Osteoblast (primary cell): ENCODE results near the gene BIN1. TPM values are rescaled to one million over a fixed set of nuclear protein-coding genes. Genes with fewer than 3 reads are reported as not detected.

ENCODE experiments used
- DNase-seq: peaks from one replicate; pipeline ENCODE4 v3.0.0; 2011; ENCODE audit warnings: low spot score, mixed read lengths; ENCODE audit not compliant: insufficient read length; ENCODE audit errors: missing footprints
- H2AFZ ChIP-seq: 2 replicates; pipeline ENCODE4 v1.6.0; 2011; ENCODE audit warnings: mild to moderate bottlenecking, low read length
- H3K27ac ChIP-seq: 2 replicates; pipeline ENCODE4 v1.5.1; 2011; ENCODE audit warnings: mild to moderate bottlenecking, low read depth, low read length, moderate library complexity
- H3K27me3 ChIP-seq: 2 replicates; pipeline ENCODE4 v1.6.0; 2012; ENCODE audit warnings: mild to moderate bottlenecking, control low read depth, inconsistent platforms, low read length, moderate library complexity; ENCODE audit not compliant: insufficient read depth
- H3K36me3 ChIP-seq: 2 replicates; pipeline ENCODE4 v1.5.1; 2011; ENCODE audit warnings: mild to moderate bottlenecking, low read length, control low read depth, moderate library complexity; ENCODE audit not compliant: insufficient read depth
- H3K4me1 ChIP-seq: 2 replicates; pipeline ENCODE4 v1.5.1; 2011; ENCODE audit warnings: mild to moderate bottlenecking, low read length, control low read depth, moderate library complexity; ENCODE audit not compliant: insufficient read depth
- H3K4me2 ChIP-seq: 2 replicates; pipeline ENCODE4 v1.6.0; 2011; ENCODE audit warnings: mild to moderate bottlenecking, low read length; ENCODE audit not compliant: insufficient read depth
- H3K4me3 ChIP-seq: fragments of 200-600 bp; sonication (generic); 3 replicates; pipeline ENCODE4 v1.5.1; 2012; ENCODE audit warnings: mild to moderate bottlenecking, low read length, inconsistent platforms; ENCODE audit not compliant: insufficient read depth
- H3K79me2 ChIP-seq: 2 replicates; pipeline ENCODE4 v1.6.0; 2012; ENCODE audit warnings: mild to moderate bottlenecking, low read length, control low read depth, inconsistent platforms; ENCODE audit not compliant: insufficient read depth
- H3K9me3 ChIP-seq: 2 replicates; pipeline ENCODE4 v1.5.1; 2011; ENCODE audit warnings: low read depth, low read length, control low read depth
- H4K20me1 ChIP-seq: 2 replicates; pipeline ENCODE4 v1.6.0; 2012; ENCODE audit warnings: mild to moderate bottlenecking, low read length, control low read depth; ENCODE audit not compliant: insufficient read depth
- CTCF ChIP-seq: IDR thresholded peaks from 2 replicates; pipeline ENCODE4 v1.5.1; 2011; ENCODE audit warnings: mild to moderate bottlenecking, low read depth, low read length, moderate library complexity; ENCODE audit errors: extremely low read depth
- total RNA-seq: library from RNA; depleted of rRNA; stranded (reverse); fragments of >200 nt; gene quantifications from 2 replicates; pipeline ENCODE4 v1.2.3, GENCODE V29; 2012

Gene BIN1
- total RNA-seq, 1 donor, result 85.4 TPM

- Histone ChIP-seq H2AFZ (no peak overlapping the region), H3K9me3 (no peaks in the 10 kb centered on the region), H4K20me1 (peaks cover 10% of the 10 kb centered on the region), H3K4me2 (peak overlapping the region; percentile 71), H3K79me2 (peaks cover 52% of the 10 kb centered on the region), H3K27ac (peak overlapping the region; percentile 86), H3K27me3 (no peaks in the 10 kb centered on the region), H3K36me3 (no peaks in the 10 kb centered on the region), H3K4me3 (no peak overlapping the region), H3K4me1 (peaks cover 50% of the 10 kb centered on the region)
- TF ChIP-seq CTCF, result no peak
- peak; percentile 80 for DNase-seq
Observed at GRCh38 chr2:127087791-127088495, 19.0 kb downstream of the BIN1 start.

GRCh38 chr2:127086990-127087790 is 19.8 kb downstream of the BIN1 start:
- peaks cover 58% of the 10 kb centered on the region for H3K4me1 ChIP-seq
- H3K4me3 ChIP-seq, result peak overlapping the region; percentile 63
- H4K20me1 ChIP-seq, result peaks cover 12% of the 10 kb centered on the region
- H3K27me3 ChIP-seq, result no peaks in the 10 kb centered on the region
- peak; percentile 98 for DNase-seq
- TF ChIP-seq CTCF, result no peak
- no peaks in the 10 kb centered on the region for H3K9me3 ChIP-seq
- peaks cover 52% of the 10 kb centered on the region for H3K79me2 ChIP-seq
- H3K4me2 ChIP-seq, result peak overlapping the region; percentile 71
- H2AFZ ChIP-seq, result peak overlapping the region; percentile 72
- peak overlapping the region; percentile 86 for H3K27ac ChIP-seq
- no peaks in the 10 kb centered on the region for H3K36me3 ChIP-seq

- Histone ChIP-seq H3K27ac (peak overlapping the region; percentile 86), H3K79me2 (peaks cover 65% of the 10 kb centered on the region), H3K36me3 (no peaks in the 10 kb centered on the region), H2AFZ (no peak overlapping the region), H3K4me3 (no peak overlapping the region), H3K4me1 (peaks cover 77% of the 10 kb centered on the region), H3K9me3 (no peaks in the 10 kb centered on the region), H3K4me2 (peak overlapping the region; percentile 72), H4K20me1 (peaks cover 14% of the 10 kb centered on the region), H3K27me3 (no peaks in the 10 kb centered on the region)
- TF ChIP-seq CTCF, result no peak
- DNase-seq, result no peak
Observed at GRCh38 chr2:127085317-127085681, 21.7 kb downstream of the BIN1 start.
